ENCODE results near the gene PLPPR1. TPM values are rescaled to one million over a fixed set of nuclear protein-coding genes. Genes with fewer than 3 reads are reported as not detected.
"Not testable (repeated sequence)": the region's sequence is repeated elsewhere in the genome, so short reads cannot be mapped to it uniquely, and the experiment has no call there.

The PLPPR1 gene
- total RNA-seq, 1 experiment from 2014 or later, result not detected

GRCh38 chr9:101254733-101255433 lies 226.4 kb downstream of the PLPPR1 start:
- no peak for DNase-seq (ENCODE audit: low spot score)
- in situ Hi-C loops (cut with HindIII; ENCODE audit: low sequenced_read_pairs), result no loop called here

GRCh38 chr9:101264727-101265126 lies 236.2 kb downstream of the PLPPR1 start:
- no peak for DNase-seq (ENCODE audit: low spot score)
- in situ Hi-C loops (cut with HindIII; ENCODE audit: low sequenced_read_pairs), result no loop called here

DNA sequence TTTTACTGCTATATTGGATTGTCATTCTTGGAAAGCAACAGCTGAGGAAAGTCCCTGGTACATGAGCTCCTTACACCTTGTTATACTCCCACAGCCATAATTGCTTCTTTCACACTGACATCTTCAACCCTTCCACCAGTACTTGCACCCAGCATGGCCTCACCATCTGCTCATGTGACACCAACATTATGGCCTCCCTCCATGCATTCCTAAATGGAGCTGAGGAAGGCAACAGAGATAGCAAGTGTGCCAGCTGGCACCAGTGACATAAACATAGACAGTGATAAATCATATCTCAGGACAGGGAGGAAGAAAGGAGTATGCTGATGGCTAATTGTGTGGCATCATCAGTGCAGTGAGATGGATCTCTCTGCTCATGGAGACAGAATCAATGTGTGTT lies 236.7 kb downstream of the PLPPR1 start:
- peak; percentile 46 for DNase-seq (ENCODE audit: low spot score)
- in situ Hi-C loops (cut with HindIII; ENCODE audit: low sequenced_read_pairs), result no loop called here

DNA sequence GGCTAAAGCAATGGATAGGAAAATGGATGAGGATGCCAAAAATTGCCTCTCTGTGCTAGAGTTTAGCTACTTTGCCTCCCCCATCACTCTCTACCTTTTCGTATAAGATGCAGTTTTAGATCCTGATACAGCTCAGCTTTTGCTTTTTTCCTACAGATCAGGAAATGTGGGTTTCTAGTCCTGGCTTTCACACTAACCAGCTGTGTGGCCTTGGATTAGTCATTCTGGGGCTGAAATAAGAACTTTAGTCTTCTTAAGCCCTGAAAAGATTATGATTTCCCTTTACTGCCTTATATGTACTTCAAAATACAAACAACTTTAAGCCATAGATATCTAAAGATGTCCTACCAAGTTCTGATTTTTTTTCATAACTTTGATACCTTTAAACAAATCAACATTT lies 239.9 kb downstream of the PLPPR1 start:
- in situ Hi-C loops (cut with HindIII; ENCODE audit: low sequenced_read_pairs), result no loop called here
- DNase-seq (ENCODE audit: low spot score), result no peak

GRCh38 chr9:101269591-101270283 lies 241.2 kb downstream of the PLPPR1 start:
- in situ Hi-C loops (cut with HindIII; ENCODE audit: low sequenced_read_pairs), result no loop called here
- no peak for DNase-seq (ENCODE audit: low spot score)

DNA sequence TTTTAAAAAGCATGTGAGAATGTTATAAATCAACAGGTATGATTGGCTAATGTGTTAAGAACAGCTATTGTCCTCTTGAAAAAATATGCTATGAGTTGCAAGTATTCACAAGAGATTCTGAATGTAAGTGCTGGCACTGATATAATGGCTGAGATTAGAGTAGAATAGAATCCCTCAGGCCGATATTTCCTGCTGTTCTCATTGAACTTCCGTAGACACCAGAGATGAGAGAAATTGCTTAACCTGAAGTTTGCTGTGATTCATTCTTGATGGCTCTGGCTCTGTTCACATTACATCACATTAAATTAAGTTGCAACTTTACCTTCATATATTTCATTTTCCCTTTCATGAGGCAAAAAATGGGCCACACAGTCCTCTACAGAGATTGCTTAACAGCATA lies 241.8 kb downstream of the PLPPR1 start:
- DNase-seq (ENCODE audit: low spot score), result no peak
- in situ Hi-C loops (cut with HindIII; ENCODE audit: low sequenced_read_pairs), result no loop called here

DNA sequence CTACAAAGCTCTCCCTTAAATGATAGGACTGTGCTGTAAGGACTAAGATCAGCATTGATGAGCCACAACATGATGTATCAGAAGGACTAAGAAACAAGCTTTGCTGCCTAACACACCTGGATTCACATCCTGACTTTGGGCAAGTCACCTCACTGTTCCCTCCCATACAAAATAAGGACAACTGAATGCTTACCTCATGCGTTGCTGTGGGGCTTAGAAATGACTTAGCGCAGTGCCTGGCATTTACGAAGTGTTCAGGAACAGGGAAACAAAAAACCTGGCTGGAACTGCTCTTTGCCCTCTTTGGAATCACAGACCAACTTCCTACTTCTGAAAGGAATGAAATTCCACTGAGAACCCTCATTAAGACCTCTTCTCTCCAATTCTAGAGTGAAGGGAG lies 242.6 kb downstream of the PLPPR1 start:
- in situ Hi-C loops (cut with HindIII; ENCODE audit: low sequenced_read_pairs), result no loop called here
- DNase-seq (ENCODE audit: low spot score), result no peak

- DNase-seq (ENCODE audit: low spot score), result no peak
- in situ Hi-C loops (cut with HindIII; ENCODE audit: low sequenced_read_pairs), result no loop called here
Observed at GRCh38 chr9:101274971-101275768, 246.6 kb downstream of the PLPPR1 start.

DNA sequence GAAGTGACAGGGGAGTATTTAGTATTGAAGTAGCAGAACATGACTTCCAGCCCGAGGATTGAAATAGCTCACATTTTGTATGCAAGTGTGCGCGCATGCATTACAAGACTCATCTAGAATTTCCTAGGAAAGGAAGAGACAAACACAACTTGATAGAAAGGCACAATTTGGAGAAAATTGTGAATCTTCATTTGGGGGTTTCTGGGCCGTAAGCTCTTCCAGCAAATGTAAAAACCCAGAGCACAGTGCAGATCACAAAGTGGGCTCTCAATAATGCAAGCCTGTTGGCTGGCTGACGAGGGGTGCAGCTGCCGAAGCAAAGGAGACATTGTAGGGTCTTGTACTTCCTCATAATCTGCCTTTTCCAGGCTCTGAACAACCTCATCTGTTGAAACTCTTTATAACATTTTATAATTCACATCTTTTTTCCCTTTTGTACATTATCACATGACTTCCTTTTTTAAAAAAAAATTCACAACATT lies 247.3 kb downstream of the PLPPR1 start:
- no peak for DNase-seq (ENCODE audit: low spot score)
- in situ Hi-C loops (cut with HindIII; ENCODE audit: low sequenced_read_pairs), result no loop called here

- in situ Hi-C loops (cut with HindIII; ENCODE audit: low sequenced_read_pairs); DNase-seq (ENCODE audit: low spot score): not testable (repeated sequence)
Observed at GRCh38 chr9:101291043-101291442, 262.5 kb downstream of the PLPPR1 start.

DNA sequence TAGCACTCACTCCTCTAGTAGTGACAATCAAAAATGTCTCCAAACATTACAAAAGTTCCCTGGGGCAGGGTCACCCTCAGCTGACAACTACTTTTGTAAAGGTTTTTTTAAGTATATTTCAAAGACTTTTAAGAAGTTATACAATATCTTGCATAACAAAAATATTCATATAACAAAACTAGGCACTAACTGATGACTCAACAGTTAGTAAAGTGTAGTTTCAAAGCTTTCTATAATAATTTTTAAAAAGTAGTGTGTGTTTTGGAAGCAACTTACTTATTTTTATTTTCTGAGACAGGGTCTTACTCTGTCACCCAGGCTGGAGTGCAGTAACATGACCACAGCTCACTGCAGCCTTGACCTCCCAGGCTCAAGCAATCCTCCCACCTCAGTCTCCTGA lies 271.4 kb downstream of the PLPPR1 start:
- no peak for DNase-seq (ENCODE audit: low spot score)
- in situ Hi-C loops (cut with HindIII; ENCODE audit: low sequenced_read_pairs), result loop anchor here (10.0 kb wide), 1 partner anchor 575 kb away; no protein-coding TSS in a partner anchor

GRCh38 chr9:101307051-101307450 lies 278.5 kb downstream of the PLPPR1 start:
- in situ Hi-C loops (cut with HindIII; ENCODE audit: low sequenced_read_pairs), result loop anchor here (10.0 kb wide), 1 partner anchor 582 kb away; no protein-coding TSS in a partner anchor
- peak; percentile 10 for DNase-seq (ENCODE audit: low spot score)

DNA sequence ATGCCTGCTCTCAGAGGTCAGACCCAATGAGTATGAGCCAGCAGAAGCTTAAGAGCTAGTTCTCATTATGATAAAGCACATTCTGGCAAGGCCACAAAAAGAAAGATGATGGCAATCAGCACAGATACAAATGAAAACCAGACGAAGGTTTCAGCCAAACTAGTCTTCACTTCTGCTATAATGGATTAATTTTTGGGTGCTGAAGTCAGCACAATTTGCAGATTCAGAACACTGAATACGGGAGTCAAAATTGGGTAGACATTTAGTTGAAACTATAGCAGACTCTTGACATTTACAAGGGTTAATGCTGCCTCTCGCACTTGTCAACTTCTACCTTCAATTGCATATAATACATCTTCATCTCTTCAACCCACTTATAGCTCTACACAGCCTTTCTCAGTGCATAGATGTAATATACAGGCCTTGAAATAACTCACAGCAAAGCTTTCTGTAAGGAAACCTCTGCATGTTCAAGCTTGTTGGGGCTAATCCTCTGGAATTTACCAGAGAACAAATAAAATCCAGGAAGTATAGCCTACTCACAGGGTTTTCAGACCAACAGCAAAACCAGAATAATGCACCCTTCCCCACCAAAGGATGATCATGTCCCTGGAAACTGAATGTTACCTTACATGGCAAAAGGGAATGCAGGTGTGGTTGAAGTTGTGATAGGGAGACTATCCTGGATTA lies 279.1 kb downstream of the PLPPR1 start:
- DNase-seq (ENCODE audit: low spot score), result no peak
- in situ Hi-C loops (cut with HindIII; ENCODE audit: low sequenced_read_pairs), result loop anchor here (10.0 kb wide), 1 partner anchor 583 kb away; no protein-coding TSS in a partner anchor

- in situ Hi-C loops (cut with HindIII; ENCODE audit: low sequenced_read_pairs), result loop anchor here (10.0 kb wide), 1 partner anchor 584 kb away; no protein-coding TSS in a partner anchor
- DNase-seq (ENCODE audit: low spot score), result no peak
Observed at GRCh38 chr9:101309139-101309538, 280.6 kb downstream of the PLPPR1 start.

DNA sequence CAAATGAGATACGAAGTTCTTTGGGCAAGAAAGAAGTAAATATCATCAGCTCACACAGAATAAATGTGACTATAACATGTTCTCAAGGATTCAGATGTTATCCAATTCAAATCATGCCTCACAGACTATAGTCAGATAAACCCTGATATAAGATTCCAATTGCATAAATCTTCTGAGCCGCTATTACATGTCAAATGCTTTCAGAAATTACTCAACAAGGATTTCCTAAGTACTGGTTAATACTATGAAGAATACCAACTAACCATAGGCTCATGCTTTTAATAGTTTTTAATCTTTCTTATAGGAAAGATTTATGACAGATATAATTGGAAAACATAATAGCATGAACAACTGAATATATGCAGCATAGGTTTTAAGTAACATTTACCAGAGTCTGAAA lies 282.7 kb downstream of the PLPPR1 start:
- in situ Hi-C loops (cut with HindIII; ENCODE audit: low sequenced_read_pairs), result no loop called here
- DNase-seq (ENCODE audit: low spot score), result no peak

DNA sequence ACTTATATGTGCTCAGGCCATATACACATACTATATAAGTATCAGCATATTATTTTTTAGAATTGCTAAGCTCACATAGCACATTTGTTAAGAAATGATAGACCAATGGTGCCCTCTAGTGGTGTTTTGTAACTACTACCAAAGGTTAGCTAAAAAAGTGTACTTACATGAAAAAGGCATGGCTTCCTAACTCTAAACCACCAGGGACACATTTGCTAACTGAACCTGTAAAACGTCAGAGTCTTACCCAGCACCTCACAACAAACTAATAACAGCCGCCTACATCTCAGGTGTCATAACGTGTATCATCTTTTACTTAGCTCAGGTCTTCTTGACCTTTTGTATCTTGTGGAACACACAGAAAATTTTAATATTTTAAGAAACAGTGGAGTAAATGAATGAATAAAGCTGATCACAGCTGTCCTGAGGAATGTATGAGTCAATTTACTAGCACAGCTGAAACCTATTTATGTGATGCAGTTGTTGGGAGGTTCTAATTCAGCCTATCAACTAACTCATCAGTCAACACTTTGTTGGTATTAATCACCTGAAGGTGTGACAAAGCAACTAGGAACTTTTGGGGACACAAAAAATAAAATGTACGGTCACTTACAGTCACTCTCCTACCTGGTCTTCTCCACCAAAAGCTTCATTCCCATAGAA lies 283.4 kb downstream of the PLPPR1 start:
- in situ Hi-C loops (cut with HindIII; ENCODE audit: low sequenced_read_pairs), result no loop called here
- DNase-seq (ENCODE audit: low spot score), result peak; percentile 84

DNA sequence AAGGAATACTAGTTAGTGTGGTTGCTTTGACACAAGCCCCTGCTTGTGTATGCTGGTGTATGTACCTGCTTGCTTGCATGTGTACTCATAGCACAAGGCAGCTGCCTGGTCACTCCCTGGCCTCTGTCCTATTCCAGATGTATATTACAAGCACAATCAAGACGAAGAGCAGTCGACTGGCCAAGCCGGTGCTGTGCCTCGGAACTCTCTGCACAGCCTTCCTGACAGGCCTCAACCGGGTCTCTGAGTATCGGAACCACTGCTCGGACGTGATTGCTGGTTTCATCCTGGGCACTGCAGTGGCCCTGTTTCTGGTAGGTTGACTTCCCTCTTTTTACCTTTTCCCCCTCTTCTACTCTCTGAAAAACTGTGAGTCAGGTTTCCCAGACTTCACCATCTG lies 284.1 kb downstream of the PLPPR1 start:
- in situ Hi-C loops (cut with HindIII; ENCODE audit: low sequenced_read_pairs), result no loop called here

DNA sequence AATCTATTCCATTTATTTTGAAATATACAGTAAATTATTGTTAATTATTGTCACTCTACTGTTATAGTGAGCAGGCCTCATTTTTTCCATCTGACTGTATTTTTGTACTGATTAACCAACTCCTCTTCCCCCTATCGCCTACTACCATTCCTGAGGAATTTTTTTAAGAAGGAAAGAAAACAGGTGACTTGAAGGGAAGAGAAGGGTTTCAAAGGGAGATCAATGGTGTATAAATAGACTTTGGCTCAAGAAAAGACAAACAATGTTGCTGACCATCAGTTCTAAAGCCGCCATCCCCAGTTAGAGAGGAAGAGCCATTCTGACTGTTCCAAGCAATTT lies 286.6 kb downstream of the PLPPR1 start:
- in situ Hi-C loops (cut with HindIII; ENCODE audit: low sequenced_read_pairs), result no loop called here
- no peak for DNase-seq (ENCODE audit: low spot score)

More for the DNA sequence above, 284.1 kb downstream of the PLPPR1 start:
- DNase-seq (ENCODE audit: low spot score), result no peak

DNA sequence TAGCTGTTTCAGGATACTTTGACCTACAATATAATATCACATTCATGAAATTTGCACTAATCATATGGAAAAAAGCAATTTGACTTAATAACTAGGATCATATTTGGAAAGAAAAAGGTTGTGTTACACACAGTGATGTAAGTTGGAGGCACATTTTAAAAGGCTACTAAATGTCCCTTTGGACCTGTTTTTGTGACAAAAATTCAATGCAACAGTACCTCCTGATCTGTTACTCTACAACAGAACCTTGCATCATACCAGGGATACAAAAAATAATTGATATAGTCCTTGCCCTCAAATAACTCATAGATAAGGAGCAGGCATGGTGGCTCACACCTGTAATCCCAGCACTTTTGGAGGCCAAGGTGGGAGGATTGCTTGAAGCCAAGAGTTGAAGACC lies 289.2 kb downstream of the PLPPR1 start:
- in situ Hi-C loops (cut with HindIII; ENCODE audit: low sequenced_read_pairs), result no loop called here
- no peak for DNase-seq (ENCODE audit: low spot score)
